BE2C (cell line): Measurements from ENCODE around the gene RFX4.
"Not testable (repeated sequence)": the region's sequence is repeated elsewhere in the genome, so short reads cannot be mapped to it uniquely, and the experiment has no call there.

Source experiments
- DNase-seq: peaks from one replicate; pipeline ENCODE4 v3.0.0-alpha.2; 2020
- H3K27me3 ChIP-seq: fragments of 250-450 bp; sonication (Bioruptor Pico); 2 replicates; pipeline ENCODE4 v1.5.1; 2020; ENCODE audit warnings: mild to moderate bottlenecking
- H3K36me3 ChIP-seq: fragments of 250-450 bp; sonication (Bioruptor Pico); 2 replicates; pipeline ENCODE4 v1.5.1; 2020; ENCODE audit warnings: mild to moderate bottlenecking
- H3K4me1 ChIP-seq: fragments of 250-450 bp; sonication (Bioruptor Pico); 2 replicates; pipeline ENCODE4 v1.5.1; 2020
- H3K4me3 ChIP-seq: 2 replicates; pipeline ENCODE4 v1.5.1; 2011; ENCODE audit warnings: low read depth, low read length
- H3K9me3 ChIP-seq: fragments of 250-450 bp; sonication (Bioruptor Pico); 2 replicates; pipeline ENCODE4 v1.5.1; 2020
- TF ChIP-seq, protein P1 (sequence below): IDR thresholded peaks from 2 replicates; pipeline ENCODE4 v1.5.1; 2012; ENCODE audit warnings: mild to moderate bottlenecking, low read depth, low read length

The RFX4 gene

DNA sequence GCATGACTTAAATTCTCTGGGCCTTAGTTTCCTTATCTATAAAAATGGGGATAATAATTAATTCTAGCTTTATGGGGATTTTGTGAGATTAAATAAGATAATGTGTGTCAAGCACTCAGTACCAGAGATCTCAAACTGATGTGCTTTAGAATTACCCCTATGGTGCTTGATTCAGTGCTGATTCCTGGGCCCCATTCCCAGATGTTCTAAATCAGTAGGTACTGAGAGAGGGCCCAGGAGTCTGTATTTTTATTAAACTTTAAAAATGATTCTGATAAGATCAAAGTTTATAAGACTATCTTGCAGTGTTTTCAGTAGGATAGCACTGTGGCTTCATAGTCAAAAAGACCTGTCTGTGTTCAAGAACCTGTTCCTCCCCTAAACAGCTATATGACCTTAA lies 102.6 kb downstream of the RFX4 start:
- Histone ChIP-seq H3K36me3 (no peaks in the 10 kb centered on the region), H3K9me3 (no peaks in the 10 kb centered on the region), H3K4me1 (no peaks in the 10 kb centered on the region), H3K4me3 (no peak overlapping the region), H3K27me3 (no peaks in the 10 kb centered on the region)
- TF ChIP-seq, protein P1, sequence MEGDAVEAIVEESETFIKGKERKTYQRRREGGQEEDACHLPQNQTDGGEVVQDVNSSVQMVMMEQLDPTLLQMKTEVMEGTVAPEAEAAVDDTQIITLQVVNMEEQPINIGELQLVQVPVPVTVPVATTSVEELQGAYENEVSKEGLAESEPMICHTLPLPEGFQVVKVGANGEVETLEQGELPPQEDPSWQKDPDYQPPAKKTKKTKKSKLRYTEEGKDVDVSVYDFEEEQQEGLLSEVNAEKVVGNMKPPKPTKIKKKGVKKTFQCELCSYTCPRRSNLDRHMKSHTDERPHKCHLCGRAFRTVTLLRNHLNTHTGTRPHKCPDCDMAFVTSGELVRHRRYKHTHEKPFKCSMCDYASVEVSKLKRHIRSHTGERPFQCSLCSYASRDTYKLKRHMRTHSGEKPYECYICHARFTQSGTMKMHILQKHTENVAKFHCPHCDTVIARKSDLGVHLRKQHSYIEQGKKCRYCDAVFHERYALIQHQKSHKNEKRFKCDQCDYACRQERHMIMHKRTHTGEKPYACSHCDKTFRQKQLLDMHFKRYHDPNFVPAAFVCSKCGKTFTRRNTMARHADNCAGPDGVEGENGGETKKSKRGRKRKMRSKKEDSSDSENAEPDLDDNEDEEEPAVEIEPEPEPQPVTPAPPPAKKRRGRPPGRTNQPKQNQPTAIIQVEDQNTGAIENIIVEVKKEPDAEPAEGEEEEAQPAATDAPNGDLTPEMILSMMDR: no peak
- no peak for DNase-seq

DNA sequence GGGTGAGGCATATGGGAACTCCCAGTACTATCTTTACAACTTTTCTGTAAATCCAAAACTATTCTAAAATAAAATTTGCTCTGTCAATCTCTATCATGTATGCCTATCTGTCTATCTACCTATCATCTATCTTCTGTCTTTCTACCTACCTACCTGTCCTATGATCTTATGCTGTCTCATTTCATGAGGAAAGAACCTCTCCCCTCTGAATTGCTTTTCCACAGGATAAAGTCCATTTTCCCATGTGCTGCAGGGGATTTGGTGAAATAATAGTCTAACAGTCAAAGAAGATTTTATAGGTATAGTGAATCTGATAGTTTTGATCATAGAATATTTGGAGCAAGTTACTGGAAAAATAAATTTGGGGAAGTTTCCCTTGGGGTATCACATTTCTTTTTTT lies 104.9 kb downstream of the RFX4 start:
- H3K4me3 ChIP-seq: no peak overlapping the region
- TF ChIP-seq, protein P1: no peak
- no peaks in the 10 kb centered on the region for H3K27me3 ChIP-seq
- DNase-seq: no peak
- no peaks in the 10 kb centered on the region for H3K9me3 ChIP-seq
- no peaks in the 10 kb centered on the region for H3K36me3 ChIP-seq
- no peaks in the 10 kb centered on the region for H3K4me1 ChIP-seq

DNA sequence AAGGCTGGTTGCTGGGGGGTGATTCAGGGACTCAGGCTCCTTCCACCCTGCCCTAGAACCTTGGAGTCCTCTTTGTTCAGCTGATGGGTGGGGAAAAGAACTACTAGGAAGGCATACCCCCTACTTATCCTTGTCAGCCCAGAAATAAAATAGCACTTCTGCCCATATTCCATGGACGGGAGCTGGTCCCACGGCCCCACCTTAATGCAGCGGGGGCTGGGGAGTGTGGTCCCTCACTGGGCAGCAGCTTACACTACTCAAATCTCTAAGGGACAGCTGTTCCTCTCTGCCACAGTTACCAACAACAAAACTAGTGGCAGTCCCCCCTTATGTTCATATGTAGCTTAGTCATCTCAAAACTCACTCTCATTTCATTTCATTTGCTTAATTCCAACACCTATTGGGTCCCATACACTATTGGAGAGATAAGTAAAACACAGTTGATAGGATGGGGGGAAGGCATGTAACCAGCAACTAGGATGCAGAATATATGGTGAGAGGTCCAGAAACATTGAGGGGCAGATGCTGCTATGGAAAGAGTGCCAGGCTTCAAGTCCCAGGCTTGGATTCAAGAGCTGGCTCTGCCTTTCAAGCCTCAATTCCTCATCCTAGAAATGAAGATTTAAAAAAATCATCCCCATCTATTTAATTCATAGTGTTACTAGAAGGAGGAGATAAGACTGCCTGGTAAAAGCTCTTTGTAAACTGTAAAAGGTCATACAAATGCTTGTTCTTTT lies 107.9 kb downstream of the RFX4 start:
- no peak for DNase-seq
- no peaks in the 10 kb centered on the region for H3K36me3 ChIP-seq
- H3K27me3 ChIP-seq: no peaks in the 10 kb centered on the region
- no peaks in the 10 kb centered on the region for H3K9me3 ChIP-seq
- no peaks in the 10 kb centered on the region for H3K4me1 ChIP-seq
- H3K4me3 ChIP-seq: no peak overlapping the region
- TF ChIP-seq, protein P1: no peak

DNA sequence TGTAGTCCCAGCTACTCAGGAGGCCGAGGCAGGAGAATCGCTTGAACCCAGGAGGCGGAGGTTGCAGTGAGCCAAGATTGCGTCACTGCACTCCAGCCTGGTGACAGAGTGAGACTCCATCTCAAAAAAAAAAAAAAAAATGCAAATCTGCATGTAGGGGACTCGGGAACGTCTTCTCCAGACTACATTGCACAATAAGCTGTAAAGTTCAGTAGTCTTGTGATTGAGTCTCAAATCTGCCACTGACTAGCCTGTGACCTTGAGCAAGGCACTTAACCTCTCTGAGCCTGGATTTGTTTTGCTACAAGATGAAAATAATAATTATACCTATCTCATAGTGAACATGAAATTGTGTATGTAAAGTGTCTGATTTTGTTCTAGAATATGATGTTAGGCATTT lies 109.2 kb downstream of the RFX4 start:
- DNase-seq, H3K9me3 ChIP-seq, H3K4me1 ChIP-seq, H3K36me3 ChIP-seq, H3K4me3 ChIP-seq, H3K27me3 ChIP-seq: not testable (repeated sequence)

DNA sequence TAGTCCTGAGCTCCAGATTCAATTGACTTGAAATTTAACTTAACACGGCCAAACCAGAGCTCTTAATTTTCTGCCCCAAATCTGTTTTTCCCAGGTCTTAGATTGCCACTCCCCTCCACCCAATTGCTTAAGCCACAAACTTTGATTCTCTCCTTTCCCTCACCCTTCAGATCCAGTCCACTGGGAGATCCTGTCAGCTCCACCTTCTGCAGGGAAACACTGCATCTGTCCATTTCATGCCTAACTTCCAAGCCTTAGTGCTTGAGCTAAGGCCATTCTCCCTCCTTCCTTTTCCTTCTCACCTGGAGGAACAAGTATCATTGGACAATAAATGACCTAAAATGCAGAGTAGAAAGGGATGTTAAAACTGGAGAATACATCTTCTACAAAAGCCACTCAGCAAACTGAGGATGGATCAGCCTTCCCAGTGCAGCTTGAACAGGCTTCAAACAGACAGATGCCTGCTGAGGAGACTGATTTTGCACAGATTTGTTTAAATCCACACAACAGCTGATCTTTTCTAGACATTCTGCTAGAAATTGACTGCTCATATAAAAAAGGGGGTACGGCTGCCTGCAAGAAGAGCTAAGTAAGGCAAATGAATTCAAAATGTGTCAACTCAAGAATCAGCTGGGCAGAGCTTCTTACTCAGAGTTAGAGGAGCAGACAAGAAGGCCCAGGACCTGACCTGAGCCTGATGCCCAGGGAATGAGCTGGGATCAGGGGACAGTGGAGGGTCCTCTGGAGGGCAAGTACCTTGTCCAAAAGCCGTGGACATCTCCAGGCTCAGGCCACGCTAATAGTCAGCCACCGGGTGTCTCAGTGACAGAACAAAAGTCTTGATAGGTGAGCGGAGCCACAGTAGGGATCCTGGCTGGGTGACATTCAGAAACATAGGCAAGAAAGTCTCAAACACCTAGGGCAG lies 110.4 kb downstream of the RFX4 start:
- DNase-seq: no peak
- no peaks in the 10 kb centered on the region for H3K27me3 ChIP-seq
- H3K36me3 ChIP-seq: no peaks in the 10 kb centered on the region
- no peaks in the 10 kb centered on the region; the same call in 1 of the 2 replicates for H3K4me1 ChIP-seq
- H3K4me3 ChIP-seq: no peak overlapping the region
- no peaks in the 10 kb centered on the region for H3K9me3 ChIP-seq
- TF ChIP-seq, protein P1: no peak

DNA sequence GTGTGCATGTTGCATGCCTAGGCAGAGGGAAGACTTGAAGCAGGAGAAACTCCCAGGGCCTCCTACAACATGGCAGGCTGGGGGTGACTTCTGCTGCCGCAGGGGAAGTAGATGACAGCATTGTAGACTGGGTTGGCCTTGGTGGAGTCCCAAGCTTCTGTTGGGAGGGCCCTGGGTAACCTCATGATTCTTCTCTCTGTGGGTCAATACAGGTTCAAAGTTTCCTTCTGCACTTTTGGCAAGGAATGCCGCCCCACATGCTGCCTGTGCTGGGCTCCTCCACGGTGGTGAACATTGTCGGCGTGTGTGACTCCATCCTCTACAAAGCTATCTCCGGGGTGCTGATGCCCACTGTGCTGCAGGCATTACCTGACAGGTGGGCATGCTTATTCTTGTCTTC lies 113.3 kb downstream of the RFX4 start:
- H3K4me1 ChIP-seq: no peaks in the 10 kb centered on the region; the same call in 1 of the 2 replicates
- no peaks in the 10 kb centered on the region for H3K36me3 ChIP-seq
- no peaks in the 10 kb centered on the region for H3K9me3 ChIP-seq
- H3K4me3 ChIP-seq: no peak overlapping the region
- DNase-seq: no peak
- TF ChIP-seq, protein P1: no peak
- no peaks in the 10 kb centered on the region for H3K27me3 ChIP-seq
